NOMO-1 (cell line): ENCODE measurements around the gene CLCNKA.
"Not testable (repeated sequence)": the region's sequence is repeated elsewhere in the genome, so short reads cannot be mapped to it uniquely, and the experiment has no call there.

Experiments used
- DNase-seq, 2 experiments: peaks; one replicate each; lab custom pipeline; 2025; ENCODE audit not compliant: unreplicated experiment in 2 of 2; lab: John Stamatoyannopoulos, UW

Gene CLCNKA

GRCh38 chr1:16021681-16022080, at the start of gene CLCNKA:
CLCNKA (plus strand) TSS chr1:16022036; CDS start chr1:16022620, 584 bp downstream.
- no peak for DNase-seq

DNA sequence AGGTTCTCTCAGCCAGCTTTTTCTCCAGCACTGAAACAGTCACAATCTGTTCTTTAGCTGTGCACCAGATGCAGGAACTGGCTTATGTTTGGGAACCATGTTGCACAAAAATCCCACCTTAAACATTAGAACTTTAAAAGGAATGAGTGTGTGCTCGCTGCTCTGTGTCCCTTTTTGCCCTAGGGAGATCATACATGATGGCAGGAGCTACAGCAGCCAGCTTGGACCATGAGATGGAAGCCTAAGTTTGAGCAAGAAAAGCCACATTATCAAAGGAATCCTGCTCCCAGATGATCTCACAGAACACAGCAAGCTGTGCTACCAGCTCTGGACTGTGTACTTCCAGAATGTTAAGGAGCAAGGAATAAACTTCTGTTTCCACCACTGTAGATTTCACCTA, 49.4 kb upstream of the CLCNKA start:
- no peak for DNase-seq

DNA sequence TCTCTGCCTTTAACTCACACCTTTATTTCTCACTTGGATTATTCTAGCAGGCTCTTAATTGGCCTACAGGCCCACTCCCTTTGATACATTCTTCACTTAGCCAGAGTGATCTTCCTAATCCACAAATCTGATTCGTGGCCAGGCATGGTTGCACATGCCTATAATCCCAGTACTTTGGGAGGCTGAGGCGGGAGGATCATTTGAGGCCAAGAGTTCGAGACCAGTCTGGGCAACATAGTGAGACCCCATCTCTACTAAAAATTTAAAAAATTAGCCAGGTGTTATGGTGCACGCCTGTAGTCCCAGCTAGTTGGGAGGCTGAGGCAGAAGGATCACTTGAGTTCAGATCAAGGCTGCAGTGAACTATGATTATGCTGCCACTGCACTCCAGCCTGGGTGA, 48.1 kb upstream of the CLCNKA start:
- DNase-seq, result no peak

DNA sequence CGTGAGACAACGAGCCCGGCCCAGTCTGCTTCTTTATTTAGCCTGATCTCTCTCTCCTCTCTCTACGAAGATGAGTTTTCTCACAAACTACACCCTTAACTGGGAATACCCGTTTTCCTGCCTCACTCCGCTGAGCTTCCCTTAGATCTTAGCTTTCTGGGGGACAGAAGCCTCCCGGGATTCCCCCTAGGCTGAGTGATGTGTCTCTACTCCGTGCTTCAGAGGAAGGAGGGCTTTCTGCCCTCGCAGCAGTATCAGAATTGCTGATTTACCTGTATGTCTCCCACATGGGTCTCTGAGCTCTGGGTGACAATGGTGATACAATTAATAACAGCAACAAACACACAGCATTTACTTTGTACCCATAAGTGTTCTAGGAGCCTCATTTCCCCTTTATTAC, 47.0 kb upstream of the CLCNKA start:
- DNase-seq, result no peak

- DNase-seq, result peak; percentile 31 to 51
Measured at GRCh38 chr1:15975358-15975804, 46.5 kb upstream of the CLCNKA start.

GRCh38 chr1:15975805-15976680, 45.8 kb upstream of the CLCNKA start, which contains the start of gene ZBTB17:
ZBTB17 (minus strand) TSS chr1:15976101; CDS start chr1:15948495, 27,606 bp downstream.
- DNase-seq, result peak; percentile 84 to 92

DNA sequence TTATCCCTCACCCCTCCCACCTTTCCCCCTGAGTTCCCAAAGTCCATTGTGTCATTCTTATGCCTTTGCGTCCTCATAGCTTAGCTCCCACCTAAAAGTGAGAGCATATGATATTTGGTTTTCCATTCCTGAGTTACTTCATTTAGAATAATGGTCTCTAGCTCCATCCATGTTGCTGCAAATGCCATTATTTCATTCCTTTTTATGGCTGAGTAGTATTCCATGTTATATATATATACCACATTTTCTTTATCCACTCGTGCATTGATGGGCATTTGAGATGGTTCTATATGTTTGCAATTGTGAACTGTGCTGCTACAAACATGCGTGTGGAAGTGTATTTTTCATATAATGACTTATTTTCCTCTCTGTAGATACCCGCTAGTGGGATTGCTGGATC, 43.9 kb upstream of the CLCNKA start:
- not testable (repeated sequence) for DNase-seq

GRCh38 chr1:15981679-15982078, 40.2 kb upstream of the CLCNKA start:
- no peak for DNase-seq

DNA sequence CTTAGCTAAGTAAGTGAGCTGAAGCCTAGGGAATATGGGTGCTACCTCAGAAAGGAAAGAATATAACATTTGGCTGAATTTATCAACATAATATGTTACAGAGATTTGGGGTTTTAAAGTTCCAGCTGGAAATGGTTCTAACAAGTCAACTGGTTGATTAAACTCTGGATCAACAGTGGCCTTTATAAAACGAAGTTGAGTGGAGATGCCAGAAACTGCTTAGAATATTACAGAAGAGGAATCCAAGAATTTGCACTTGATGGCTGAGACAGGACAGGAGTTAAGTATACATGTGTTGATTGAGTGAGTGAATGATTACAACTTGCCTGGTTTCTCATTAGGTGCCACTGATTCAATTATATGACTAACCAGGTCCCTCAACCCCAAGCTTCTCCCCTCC, 38.6 kb upstream of the CLCNKA start:
- no peak for DNase-seq

- peak; percentile 28 to 79 for DNase-seq
Measured at GRCh38 chr1:15985611-15986297, 36.1 kb upstream of the CLCNKA start.

- DNase-seq, result no peak
Measured at GRCh38 chr1:15988856-15989736, 32.7 kb upstream of the CLCNKA start.

- no peak for DNase-seq
Measured at GRCh38 chr1:15989776-15990175, 32.1 kb upstream of the CLCNKA start.

GRCh38 chr1:15991427-15992186, 30.2 kb upstream of the CLCNKA start:
- no peak for DNase-seq

- no peak for DNase-seq
Measured at GRCh38 chr1:15992187-15992553, 29.7 kb upstream of the CLCNKA start.

- DNase-seq, result no peak
Measured at GRCh38 chr1:15992582-15993500, 29.0 kb upstream of the CLCNKA start.

DNA sequence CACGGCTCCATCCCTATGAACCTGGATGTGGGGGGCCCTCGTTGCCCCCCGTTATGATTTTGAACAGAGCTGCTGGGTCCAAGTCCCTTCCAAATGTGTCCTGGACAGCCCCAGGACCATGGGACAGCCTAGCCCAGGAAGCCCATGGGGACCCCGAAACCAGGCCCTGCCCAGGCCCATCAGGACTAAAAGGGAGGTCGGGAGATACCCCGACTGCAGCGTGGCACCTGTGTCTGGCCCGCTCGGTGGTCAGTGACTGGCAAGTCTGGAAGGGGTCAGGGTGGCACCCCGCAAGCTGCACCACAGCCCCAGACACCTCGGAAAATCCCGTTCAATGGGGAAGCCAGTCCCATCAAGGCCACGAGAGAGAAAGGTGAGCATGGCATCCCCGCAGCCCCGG, 28.2 kb upstream of the CLCNKA start:
- no peak for DNase-seq

- DNase-seq, result no peak
Measured at GRCh38 chr1:15994081-15994480, 27.8 kb upstream of the CLCNKA start.

GRCh38 chr1:15994590-15995351, 27.1 kb upstream of the CLCNKA start:
- DNase-seq, result no peak
